ENCODE results near the gene ATAD3B. TPM values are rescaled to one million over a fixed set of nuclear protein-coding genes. Genes with fewer than 3 reads are reported as not detected.

Gene ATAD3B
- total and polyA plus RNA-seq, 2 of the 4 experiments (the other 2 are of a cell fraction) = 13.8 to 29.0 TPM

- Histone ChIP-seq H3K18ac (ENCODE audit: low read depth, low read length) (no peak overlapping the region), H2AK9ac (replicated peaks; ENCODE audit: low read depth, low read length, poor library complexity) (peak overlapping the region; percentile 21), H2BK15ac (ENCODE audit: low read depth, low read length) (no peak overlapping the region), H3K56ac (ENCODE audit: extremely low read depth, insufficient read depth, low read length) (no peak overlapping the region), H3K27me3 (ENCODE audit: control insufficient read depth, insufficient read depth, low read length) (peaks cover 2% of the 10 kb centered on the region; the same call in 1 of the 2 replicates), H3K9ac (ENCODE audit: low read depth, low read length) (no peak overlapping the region), H4K20me1 (ENCODE audit: insufficient read depth, low read length) (no peaks in the 10 kb centered on the region), H2AFZ (replicated peaks; ENCODE audit: low read length, poor library complexity) (peak overlapping the region; percentile 81), H2BK5ac (ENCODE audit: low read depth, low read length, poor library complexity, severe bottlenecking) (no peak overlapping the region), H3K27ac (ENCODE audit: insufficient read depth, low read length) (no peak overlapping the region), H3K4ac (ENCODE audit: low read depth, low read length) (no peak overlapping the region), H3K36me3 (ENCODE audit: control insufficient read depth, insufficient read depth, low read length) (no peaks in the 10 kb centered on the region), H2AK5ac (ENCODE audit: low read depth, low read length) (peak overlapping the region; percentile 15; the same call in 1 of the 2 replicates), H3K9me1 (ENCODE audit: insufficient read depth, low read length) (0 out of 2 replicates have a peak, but pooled peaks cover 2% of the 10 kb centered on the region), H3K14ac (replicated peaks; ENCODE audit: low read depth, low read length) (no peak overlapping the region), H4K5ac (ENCODE audit: low read depth, low read length) (no peak overlapping the region), H3K4me2 (ENCODE audit: low read depth, low read length) (no peak overlapping the region), H3K4me1 (ENCODE audit: control insufficient read depth, insufficient read depth, low read length) (no peaks in the 10 kb centered on the region), H2BK20ac (ENCODE audit: low read depth, low read length) (no peak overlapping the region), H3K4me3 (ENCODE audit: insufficient read depth, low read depth, low read length) (no peak overlapping the region), H2BK120ac (ENCODE audit: low read depth, low read length) (no peak overlapping the region), H3K23ac (ENCODE audit: low read depth, low read length) (no peak overlapping the region), H3K9me3 (ENCODE audit: control insufficient read depth, insufficient read depth, low read length) (no peaks in the 10 kb centered on the region), H4K8ac (ENCODE audit: low read depth in 2 of 2, low read length in 2 of 2) (0 out of 4 replicates have a peak overlapping the region, but pooled peaks of 1 of the 2 experiments have one; percentile 9), H4K91ac (ENCODE audit: insufficient read depth, low read depth, low read length) (no peak overlapping the region), H3K79me1 (ENCODE audit: low read depth in 1 of 2, low read length in 2 of 2) (0 out of 4 replicates have a peak, but pooled peaks cover 0 to 2% of the 10 kb centered on the region in 2 experiments)
- no peak for DNase-seq
- WGBS, 2 experiments (ENCODE audit: extremely low coverage in 2 of 2, insufficient read length in 1 of 2) = 40% methylated on average over 12 of the region's 29 CpGs; no CpG with 5 or more reads in 1 of the 2 experiments
- ChIA-PET CTCF (interaction anchor here (1.1 to 2.1 kb wide), 4 partner anchors 9 to 41 kb away, joined by 3 to 6 read pairs (median 5); partner anchors contain the start of gene ATAD3C), POLR2A (ENCODE audit: unreplicated experiment) (no interaction called here)
- in situ Hi-C loops (cut with MboI; ENCODE audit: low sequenced_read_pairs) = no loop called here
- dilution Hi-C loops (cut with HindIII; ENCODE audit: low sequenced_read_pairs, unreplicated experiment) = no loop called here
- peak; percentile 96 for ATAC-seq (ENCODE audit: low read depth)
- BruUV-seq (replicated peaks) = no TSS peak
- intact Hi-C loops (cut with micrococcal nuclease) = loop anchor here (5.0 kb wide), 1 partner anchor 34 kb away; the partner anchor contains the start of gene MRPL20
- TF ChIP-seq MAFK (IDR thresholded peaks at IDR 0.05; ENCODE audit: low read depth, low read length) = no peak
- TF ChIP-seq RFX5 (IDR thresholded peaks at IDR 0.05; ENCODE audit: low read depth, low read length) = no peak
- no peak for TF ChIP-seq NFE2L2 (IDR thresholded peaks at IDR 0.05; ENCODE audit: low read depth, low read length)
- TF ChIP-seq, protein P1, sequence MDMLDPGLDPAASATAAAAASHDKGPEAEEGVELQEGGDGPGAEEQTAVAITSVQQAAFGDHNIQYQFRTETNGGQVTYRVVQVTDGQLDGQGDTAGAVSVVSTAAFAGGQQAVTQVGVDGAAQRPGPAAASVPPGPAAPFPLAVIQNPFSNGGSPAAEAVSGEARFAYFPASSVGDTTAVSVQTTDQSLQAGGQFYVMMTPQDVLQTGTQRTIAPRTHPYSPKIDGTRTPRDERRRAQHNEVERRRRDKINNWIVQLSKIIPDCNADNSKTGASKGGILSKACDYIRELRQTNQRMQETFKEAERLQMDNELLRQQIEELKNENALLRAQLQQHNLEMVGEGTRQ (IDR thresholded peaks at IDR 0.05; ENCODE audit: low read depth, low read length) = 0 out of 2 replicates have a peak, but pooled peaks have one; percentile 13
- TF ChIP-seq FOS (IDR thresholded peaks at IDR 0.05; ENCODE audit: low read depth, low read length) = no peak
- no peak for TF ChIP-seq CHD1 (IDR thresholded peaks at IDR 0.05; ENCODE audit: low read depth, low read length)
- TF ChIP-seq RAD21 (IDR thresholded peaks at IDR 0.05; ENCODE audit: low read length) = peak; percentile 77
- TF ChIP-seq RCOR1 (IDR thresholded peaks at IDR 0.05; ENCODE audit: insufficient replicate concordance, low read length) = no peak
- TF ChIP-seq CEBPB (IDR thresholded peaks at IDR 0.05; ENCODE audit: low read depth, low read length) = no peak
- TF ChIP-seq CTCF (conservative IDR thresholded peaks at IDR 0.05; ENCODE audit: low read depth, low read length) = peak; percentile 75
- TF ChIP-seq MAZ (IDR thresholded peaks at IDR 0.05; ENCODE audit: borderline replicate concordance, low read depth, low read length) = no peak
- peak; percentile 71 for TF ChIP-seq SMC3 (IDR thresholded peaks at IDR 0.05; ENCODE audit: low read depth, low read length)
- TF ChIP-seq, protein P2, sequence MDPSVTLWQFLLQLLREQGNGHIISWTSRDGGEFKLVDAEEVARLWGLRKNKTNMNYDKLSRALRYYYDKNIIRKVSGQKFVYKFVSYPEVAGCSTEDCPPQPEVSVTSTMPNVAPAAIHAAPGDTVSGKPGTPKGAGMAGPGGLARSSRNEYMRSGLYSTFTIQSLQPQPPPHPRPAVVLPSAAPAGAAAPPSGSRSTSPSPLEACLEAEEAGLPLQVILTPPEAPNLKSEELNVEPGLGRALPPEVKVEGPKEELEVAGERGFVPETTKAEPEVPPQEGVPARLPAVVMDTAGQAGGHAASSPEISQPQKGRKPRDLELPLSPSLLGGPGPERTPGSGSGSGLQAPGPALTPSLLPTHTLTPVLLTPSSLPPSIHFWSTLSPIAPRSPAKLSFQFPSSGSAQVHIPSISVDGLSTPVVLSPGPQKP (IDR thresholded peaks at IDR 0.05; ENCODE audit: borderline replicate concordance, low read depth, low read length) = no peak
Measured at GRCh38 chr1:1441002-1441888, 30.3 kb upstream of the ATAD3B start.
